HG03060 (cell line): ENCODE data around the gene WDR54.

ENCODE experiments used
- ATAC-seq: cut with Tn5 transposase; IDR thresholded peaks from one replicate; pipeline ENCODE4 v1.9.1; 2021; ENCODE audit warnings: low read depth, moderate number of reproducible peaks; ENCODE audit not compliant: unreplicated experiment

WDR54 gene

DNA sequence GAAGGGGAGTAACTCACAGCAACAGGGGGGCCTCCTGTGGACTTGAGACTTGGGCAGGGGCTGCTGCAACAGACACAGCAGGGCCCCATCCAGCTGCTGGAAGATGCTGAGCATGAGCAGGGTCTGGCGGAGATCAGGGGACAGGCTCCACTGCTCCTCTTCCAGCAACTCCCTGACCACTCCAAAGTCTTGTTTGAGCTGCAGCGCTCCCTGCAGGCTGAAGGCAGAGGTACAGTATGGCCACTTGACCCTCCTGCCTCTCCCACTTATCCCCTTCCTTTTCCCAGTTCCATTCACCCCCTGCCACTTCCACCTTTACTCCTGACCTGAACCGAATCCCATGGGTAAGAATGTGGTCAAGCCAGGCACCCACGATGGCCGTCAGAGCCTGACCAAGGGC, 53.4 kb downstream of the WDR54 start:
- ATAC-seq, result no peak
